HG03025 (cell line): ENCODE results near the gene TMEM167B.
A peak's percentile ranks its signal among the peaks of the same experiment; 100 is the strongest.

ENCODE experiments used
- ATAC-seq: cut with Tn5 transposase; IDR thresholded peaks from one replicate; pipeline ENCODE4 v1.9.1; 2021; ENCODE audit warnings: mild to moderate bottlenecking, moderate library complexity; ENCODE audit not compliant: unreplicated experiment, low FRiP score

TMEM167B gene

GRCh38 chr1:109080441-109081082, 10.0 kb upstream of the TMEM167B start:
- no peak for ATAC-seq

- no peak for ATAC-seq
Measured at GRCh38 chr1:109083501-109083900, 7.1 kb upstream of the TMEM167B start.

GRCh38 chr1:109083923-109084322, 6.6 kb upstream of the TMEM167B start:
- no peak for ATAC-seq

DNA sequence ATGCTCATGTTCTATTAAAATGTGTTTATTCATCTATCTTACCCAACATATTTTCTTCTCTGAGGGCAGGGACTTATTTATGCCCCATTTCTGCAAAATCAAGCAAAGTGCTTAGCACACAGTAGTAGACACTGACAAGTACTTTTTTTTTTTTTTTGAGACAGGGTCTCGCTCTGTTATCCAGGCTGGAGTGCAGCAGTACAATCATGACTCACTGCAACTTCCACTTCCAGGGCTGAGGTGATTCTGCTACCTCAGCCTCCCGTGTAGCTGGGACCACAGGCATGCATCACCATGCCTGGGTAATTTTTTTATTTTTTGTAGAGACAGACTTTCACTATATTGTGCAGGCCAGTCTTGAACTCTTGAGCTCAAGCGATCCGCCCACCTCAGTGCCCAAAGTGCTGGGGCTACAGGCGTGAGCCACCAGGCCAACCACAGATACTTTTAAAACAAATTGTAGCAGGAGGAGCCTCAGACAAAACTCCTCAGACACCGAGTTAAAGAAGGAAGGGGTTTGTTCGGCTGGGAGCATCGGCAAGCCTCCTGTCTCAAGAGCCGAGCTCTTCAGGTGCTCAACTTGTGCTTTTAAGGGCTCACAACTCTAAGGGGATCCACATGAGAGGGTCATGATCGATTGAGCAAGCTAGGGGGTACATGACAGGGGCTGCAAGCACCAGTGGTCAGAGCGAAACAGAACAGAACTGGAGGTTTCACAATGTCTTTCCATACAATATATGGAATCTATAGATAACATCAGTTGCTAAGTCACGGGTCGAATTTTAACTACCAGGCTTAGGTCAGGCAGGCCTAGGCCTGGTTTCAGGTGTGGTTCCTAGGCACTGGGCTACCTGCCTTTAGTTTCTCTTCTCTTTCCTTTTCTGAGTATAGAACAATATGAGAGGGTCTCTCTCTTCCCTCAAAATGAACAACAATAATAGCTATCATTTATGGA, 5.7 kb upstream of the TMEM167B start:
- no peak for ATAC-seq

- ATAC-seq, result no peak
Measured at GRCh38 chr1:109089242-109090015, 1.1 kb upstream of the TMEM167B start.

DNA sequence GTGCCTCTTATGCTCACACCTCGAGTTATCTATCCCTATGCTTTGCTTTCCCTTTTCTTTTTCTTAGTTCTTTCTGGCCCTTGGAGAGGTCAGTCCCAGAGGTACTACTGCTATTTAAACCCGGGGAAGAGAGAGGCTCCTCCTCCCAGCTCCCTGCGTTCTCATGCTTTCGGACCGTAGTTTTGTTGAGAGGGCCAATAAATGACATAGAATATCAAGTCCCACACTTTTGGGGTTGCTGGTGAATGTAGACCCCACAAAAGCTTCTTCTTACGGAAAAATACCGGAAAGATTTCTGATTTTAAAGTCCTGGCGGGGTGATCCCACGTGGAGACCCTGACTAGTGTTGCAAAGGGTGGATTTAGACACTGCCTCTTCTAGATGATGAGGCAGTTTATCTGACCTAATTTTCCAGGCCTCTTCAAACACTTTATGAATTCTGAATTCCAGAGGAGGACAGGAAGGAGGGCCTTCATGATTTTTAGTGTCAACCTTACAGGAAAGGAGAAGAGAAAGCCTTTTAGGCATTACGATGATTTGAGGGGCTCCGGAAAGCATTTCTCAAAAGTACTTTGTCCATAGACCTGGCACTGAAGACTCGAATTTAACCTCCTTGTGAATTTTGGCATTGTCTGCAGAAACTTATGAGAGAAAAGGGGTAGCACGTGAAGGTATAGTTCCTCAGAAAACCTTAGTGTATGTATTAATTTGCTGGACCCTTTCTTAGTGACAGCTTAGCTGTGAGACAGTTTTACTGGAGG, 694 bp downstream of the TMEM167B start:
- ATAC-seq, result peak; percentile 50

GRCh38 chr1:109091839-109092193, 1.3 kb downstream of the TMEM167B start:
- no peak for ATAC-seq

- ATAC-seq, result no peak
Measured at GRCh38 chr1:109094377-109094803, 3.8 kb downstream of the TMEM167B start.

- no peak for ATAC-seq
Measured at GRCh38 chr1:109094871-109095270, 4.3 kb downstream of the TMEM167B start.

DNA sequence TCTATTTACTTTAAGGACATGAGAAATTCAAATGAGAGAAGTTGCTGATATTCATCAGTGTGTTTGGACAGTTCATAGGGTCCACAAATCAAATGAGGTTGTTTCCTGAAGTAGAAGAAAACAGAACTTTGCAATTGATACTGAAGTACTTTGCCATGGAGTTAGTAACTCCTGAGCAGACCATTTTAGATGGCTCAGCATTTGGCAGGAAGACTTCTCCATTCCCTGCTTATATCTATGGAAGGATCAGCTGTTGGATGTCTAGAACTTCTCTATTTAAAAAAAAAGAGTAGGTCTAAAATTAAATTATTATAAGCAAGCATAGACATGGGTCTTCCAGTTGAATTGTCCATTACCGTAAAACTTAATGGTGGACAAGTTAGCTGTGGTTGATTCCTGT, 5.1 kb downstream of the TMEM167B start:
- ATAC-seq, result no peak

GRCh38 chr1:109096120-109096519, 5.6 kb downstream of the TMEM167B start:
- ATAC-seq, result no peak

DNA sequence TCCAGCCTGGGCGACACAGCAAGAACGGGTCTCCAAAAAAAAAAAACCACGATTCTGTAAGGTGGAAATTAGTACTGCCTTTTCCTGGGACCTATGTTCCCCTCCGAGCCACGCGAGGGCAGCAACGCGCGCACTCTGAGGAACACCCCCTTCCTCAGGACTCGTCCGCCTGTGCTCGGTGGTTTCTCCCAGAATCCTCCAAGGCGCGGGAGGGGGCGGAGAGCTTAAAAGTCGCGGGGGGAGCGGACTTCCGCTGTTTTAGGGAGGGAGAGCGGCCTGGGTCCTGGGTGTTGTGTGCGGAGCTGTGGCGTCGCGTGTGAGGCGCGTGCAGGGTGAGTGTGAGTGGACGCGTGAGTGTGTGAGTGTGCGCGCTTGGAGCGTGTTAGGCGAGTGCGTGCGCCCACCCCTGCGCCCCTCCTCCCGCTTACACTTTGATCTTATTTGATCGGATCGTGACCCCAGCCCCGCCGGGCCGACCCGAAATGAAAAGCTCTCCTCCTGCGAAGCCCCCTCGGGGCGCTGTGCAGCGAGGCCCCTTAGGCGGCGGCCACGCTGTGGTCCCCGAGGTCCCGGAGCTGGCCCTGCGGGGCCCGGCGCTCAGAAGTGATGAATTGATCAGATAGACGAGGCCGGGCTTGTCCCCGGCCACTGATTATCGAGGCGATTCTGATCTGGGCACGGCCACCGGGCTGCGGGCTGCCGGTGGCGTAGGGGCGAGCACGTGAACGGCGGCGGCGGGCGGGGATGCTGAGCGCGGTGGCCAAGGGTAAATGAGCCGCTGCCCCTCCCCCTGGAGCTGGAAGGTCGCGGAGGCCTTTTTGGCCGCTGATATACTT, 9.6 kb downstream of the TMEM167B start:
- ATAC-seq, result peak; percentile 86

GRCh38 chr1:109104364-109105151, 14.0 kb downstream of the TMEM167B start:
- ATAC-seq, result no peak

GRCh38 chr1:109105881-109106280, 15.3 kb downstream of the TMEM167B start:
- ATAC-seq, result no peak

DNA sequence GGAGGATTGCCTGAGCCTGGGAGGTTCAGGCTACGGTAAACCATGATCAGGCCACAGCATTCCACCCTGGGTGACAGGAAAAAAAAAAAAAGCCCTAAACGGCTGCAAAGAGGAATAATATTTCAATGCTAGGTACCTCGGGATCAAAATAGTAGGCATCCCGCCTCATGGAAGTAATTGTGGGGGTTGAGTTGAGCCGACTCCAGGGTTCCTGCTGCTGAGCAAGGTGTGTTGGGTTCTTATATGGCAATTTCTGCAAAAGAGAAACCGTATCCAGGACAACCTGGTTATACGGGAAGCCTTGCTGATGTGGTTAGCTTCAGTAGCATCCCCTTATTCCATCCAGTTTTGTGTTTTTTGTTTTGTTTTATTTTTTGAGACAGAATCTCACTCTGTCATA, 17.2 kb downstream of the TMEM167B start:
- ATAC-seq, result no peak

DNA sequence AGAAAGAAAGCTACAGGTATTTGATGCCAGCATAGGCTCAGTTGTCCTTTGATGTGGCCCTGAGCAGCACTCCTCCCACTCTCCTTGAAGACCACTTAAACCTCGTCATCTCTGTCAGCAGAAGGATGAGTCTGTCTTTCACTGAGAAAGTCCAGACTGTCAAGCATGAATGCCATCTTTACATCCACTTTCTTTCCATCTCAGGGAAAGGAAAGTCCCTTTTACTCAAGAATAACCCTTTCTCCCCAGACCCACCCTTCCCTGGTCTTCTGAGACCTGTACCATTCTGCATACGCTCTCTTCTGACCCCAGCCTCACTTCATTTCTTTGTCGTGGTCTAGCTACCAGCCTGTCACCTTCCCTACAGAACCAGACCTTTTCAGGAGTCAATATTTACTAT, 19.3 kb downstream of the TMEM167B start:
- ATAC-seq, result no peak

DNA sequence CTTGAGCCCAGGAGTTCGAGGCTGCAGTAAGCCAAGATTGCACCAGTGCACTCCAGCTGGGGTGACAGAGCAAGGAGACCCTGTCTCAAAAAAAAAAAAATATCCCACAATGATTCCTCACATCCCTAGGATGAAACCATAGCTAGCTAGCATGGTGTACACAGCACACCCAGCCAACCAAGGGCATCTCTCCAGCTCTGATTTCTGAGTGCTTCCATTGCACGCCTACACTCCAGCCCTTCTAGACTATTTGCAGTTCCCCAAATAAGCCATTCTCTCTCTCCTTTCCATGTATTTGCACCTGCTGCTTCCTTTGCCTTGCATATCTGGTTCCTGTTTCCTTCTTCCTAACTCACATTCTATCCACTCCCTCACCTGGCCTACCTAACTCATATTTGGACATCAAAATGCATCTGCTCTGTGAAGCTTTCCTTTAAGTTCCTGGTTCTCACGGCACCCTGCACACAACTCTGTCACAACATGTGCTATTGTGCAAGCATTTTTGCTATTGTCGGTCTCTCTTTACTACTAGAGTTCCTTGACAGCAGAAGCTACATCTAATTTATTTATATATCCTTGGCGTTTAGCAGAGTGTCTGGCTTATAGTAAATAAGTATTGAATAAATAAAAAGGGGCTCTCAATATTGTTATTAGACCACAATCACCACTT, 21.0 kb downstream of the TMEM167B start:
- no peak for ATAC-seq

- no peak for ATAC-seq
Measured at GRCh38 chr1:109112056-109112651, 21.6 kb downstream of the TMEM167B start.
